VCaP (cell line): ENCODE measurements around the gene GUCY1B1.

Source experiments
- H3K27ac ChIP-seq: fragments of 450-650 bp; 2 replicates; pipeline ENCODE4 v1.5.1; 2017
- CTCF ChIP-seq: fragments of 450-650 bp; conservative IDR thresholded peaks from 2 replicates; pipeline ENCODE4 v1.5.1; 2017; ENCODE audit warnings: mild to moderate bottlenecking, moderate library complexity

The GUCY1B1 gene

GRCh38 chr4:155842080-155842479 lies 83.3 kb downstream of the GUCY1B1 start:
- no peak overlapping the region for H3K27ac ChIP-seq
- no peak for TF ChIP-seq CTCF

- no peak for TF ChIP-seq CTCF
- H3K27ac ChIP-seq: no peak overlapping the region
Observed at GRCh38 chr4:155846929-155847328, 88.1 kb downstream of the GUCY1B1 start.

- H3K27ac ChIP-seq: no peak overlapping the region
- no peak for TF ChIP-seq CTCF
Observed at GRCh38 chr4:155849042-155849441, 90.2 kb downstream of the GUCY1B1 start.

DNA sequence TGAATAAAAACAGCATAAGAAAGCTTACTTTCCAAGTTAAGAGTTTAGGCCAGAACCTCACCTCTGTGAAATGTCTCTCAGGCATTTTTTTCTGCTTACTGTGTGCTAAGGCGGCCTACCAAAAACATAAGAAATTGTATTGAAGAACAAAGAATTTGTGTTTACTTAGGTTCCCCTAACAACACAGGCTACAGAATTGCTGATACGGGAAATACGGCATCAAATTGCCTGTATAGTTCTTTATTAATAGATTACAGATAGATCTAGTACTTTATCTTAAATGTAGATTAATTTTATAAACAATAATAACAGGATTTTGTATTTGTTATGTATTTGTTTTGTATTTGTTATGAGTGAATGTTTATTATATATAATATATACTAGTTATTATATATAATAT lies 94.4 kb downstream of the GUCY1B1 start:
- no peak for TF ChIP-seq CTCF
- H3K27ac ChIP-seq: no peak overlapping the region

DNA sequence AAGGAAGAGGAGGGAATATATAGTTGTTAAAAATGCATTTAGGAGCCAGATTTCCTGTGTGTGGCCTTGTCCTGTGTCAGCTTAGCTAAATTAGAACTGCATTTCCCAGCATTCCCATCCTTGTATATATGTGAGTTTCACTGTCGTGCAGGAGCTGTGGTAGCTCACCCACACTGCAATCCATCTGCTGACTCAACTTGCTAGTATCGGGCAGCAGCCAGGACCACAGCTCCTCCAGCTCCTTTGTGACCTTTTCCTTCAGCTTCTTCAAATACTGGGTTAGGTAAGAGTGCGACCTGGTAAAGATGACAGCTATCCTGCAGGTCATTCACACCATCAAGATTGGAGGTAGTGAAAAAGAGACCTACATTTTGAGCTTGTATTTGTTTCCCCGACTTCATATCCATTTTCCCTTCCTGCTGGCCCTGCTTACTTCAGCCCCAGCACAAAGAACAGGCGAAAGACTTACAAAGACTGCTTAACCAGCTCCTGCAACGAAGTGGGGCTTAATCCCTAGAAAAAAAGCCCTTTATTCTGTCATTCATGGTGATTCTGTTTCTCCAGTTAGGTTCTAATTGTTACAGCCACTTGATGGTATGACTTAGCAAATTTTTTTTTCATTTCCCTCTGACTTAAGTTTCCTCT lies 95.9 kb downstream of the GUCY1B1 start:
- H3K27ac ChIP-seq: no peak overlapping the region
- TF ChIP-seq CTCF: no peak

DNA sequence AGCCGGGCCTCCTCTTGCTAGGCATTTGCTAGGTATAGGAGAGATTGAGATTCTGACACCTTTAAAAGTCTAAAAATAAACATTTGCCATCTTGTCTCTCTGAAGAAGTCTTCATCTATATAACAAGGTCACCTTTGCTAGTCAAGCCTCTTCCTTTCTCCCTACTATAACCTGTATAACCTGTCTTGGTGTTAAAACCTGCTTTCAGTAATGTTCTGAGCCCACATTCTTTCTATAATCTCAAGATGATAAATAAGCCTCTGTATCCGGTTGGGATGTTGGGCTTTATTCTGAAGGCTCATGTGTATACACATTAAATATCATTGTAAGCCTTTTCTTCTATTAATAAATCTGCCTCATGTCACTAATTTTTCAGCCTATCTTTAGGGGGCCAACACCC lies 97.1 kb downstream of the GUCY1B1 start:
- no peak for TF ChIP-seq CTCF
- no peak overlapping the region for H3K27ac ChIP-seq
